GM12801 (cell line): ENCODE data around the gene OR8A1.

ENCODE experiments used
- TF ChIP-seq, protein P1 (sequence below): IDR thresholded peaks from one replicate; pipeline ENCODE4 v1.5.1; 2011; ENCODE audit warnings: control low read depth; ENCODE audit not compliant: insufficient read length; ENCODE audit errors: extremely low read depth

Gene OR8A1

DNA sequence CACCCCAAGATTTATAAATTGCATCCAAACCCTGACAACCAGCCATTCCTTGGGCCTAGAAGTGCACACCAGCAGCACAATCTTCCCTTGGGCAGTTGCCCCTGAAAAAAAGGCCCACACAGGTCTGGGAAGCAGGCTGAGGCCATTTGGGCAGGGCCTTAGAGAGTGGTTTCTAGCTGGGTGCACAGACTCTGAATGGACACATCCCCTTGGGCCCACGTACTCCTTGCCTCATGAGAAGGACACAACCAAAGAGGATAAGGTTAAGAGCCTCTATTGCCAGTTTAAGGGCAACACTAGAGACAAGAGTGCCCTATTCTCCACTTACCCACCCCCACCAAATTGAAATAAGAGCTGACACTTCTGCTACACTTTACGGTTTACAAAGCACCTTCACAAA is 40.5 kb downstream of the OR8A1 start:
- TF ChIP-seq, protein P1, sequence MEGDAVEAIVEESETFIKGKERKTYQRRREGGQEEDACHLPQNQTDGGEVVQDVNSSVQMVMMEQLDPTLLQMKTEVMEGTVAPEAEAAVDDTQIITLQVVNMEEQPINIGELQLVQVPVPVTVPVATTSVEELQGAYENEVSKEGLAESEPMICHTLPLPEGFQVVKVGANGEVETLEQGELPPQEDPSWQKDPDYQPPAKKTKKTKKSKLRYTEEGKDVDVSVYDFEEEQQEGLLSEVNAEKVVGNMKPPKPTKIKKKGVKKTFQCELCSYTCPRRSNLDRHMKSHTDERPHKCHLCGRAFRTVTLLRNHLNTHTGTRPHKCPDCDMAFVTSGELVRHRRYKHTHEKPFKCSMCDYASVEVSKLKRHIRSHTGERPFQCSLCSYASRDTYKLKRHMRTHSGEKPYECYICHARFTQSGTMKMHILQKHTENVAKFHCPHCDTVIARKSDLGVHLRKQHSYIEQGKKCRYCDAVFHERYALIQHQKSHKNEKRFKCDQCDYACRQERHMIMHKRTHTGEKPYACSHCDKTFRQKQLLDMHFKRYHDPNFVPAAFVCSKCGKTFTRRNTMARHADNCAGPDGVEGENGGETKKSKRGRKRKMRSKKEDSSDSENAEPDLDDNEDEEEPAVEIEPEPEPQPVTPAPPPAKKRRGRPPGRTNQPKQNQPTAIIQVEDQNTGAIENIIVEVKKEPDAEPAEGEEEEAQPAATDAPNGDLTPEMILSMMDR, result no peak

- TF ChIP-seq, protein P1, result no peak
Measured at GRCh38 chr11:124611064-124611463, 41.3 kb downstream of the OR8A1 start, which contains the start of gene PANX3. Gene PANX3 (plus strand): TSS chr11:124611428. CDS start chr11:124611557, 129 bp downstream.

DNA sequence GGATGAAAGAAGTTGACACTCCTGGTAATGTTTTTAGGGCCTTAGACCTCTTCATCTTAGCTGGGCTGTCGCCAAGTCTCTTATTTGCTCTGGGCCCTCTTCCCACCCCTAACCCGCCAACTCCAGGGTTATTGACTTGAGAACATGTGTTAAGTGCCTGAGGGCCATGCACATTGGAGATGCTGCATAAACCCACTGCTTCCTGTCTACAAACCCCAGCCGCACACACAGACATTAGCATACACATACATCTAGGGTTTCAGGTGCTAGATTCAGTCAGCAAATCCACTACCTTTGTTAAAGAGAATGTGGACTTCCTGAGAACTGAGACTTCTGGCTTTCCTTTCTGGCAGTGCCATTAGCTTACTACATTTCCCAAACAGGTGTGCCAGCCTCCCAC is 42.2 kb downstream of the OR8A1 start:
- TF ChIP-seq, protein P1, result no peak

DNA sequence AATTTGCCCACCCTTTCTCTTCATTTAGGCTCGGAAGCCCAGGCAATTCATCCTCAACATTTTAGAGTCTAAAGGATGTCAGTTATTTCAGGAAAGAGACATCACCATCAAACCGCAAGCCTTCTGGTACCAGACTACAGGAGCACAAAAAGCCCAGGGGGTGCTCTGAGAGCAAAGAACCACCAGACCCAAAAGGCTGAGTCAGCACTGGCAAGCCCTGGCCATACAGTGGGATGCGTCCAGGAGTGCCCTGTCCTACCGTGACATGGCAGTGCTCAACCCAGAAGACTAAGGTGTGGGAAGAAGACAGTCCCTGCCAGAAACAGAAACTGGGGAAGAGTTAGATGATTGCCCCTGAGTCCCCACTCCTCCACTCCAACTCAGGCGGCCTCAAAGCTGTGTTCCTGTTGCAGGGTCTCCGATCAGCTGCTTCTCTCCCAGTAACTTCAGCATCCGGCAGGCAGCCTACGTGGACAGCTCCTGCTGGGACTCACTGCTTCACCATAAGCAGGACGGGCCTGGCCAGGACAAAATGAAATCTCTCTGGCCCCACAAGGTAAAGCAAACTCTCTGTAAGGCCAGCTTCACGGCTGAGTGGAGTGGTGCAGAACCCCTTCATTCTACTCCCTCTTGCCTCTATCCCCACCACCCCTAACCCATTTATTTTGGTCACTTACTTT is 42.9 kb downstream of the OR8A1 start:
- TF ChIP-seq, protein P1, result no peak

GRCh38 chr11:124618863-124619262 is 49.1 kb downstream of the OR8A1 start:
- TF ChIP-seq, protein P1, result no peak
